ENCODE data around the gene ZDHHC14.

GRCh38 chr6:157492249-157492648, 111.3 kb downstream of the ZDHHC14 start:
- TF ChIP-seq CTCF (IDR thresholded peaks at IDR 0.05; ENCODE audit: insufficient read depth, low read length) = no peak
- TF ChIP-seq POLR2AphosphoS5 (IDR thresholded peaks at IDR 0.05; ENCODE audit: low read depth) = no peak
